Mucosa of stomach (tissue), 1 donor: ENCODE results near the gene REG1A.
A peak's percentile ranks its signal among the peaks of the same experiment; 100 is the strongest.

ENCODE experiments used
- H3K27me3 ChIP-seq: one replicate; pipeline ENCODE4 v1.7.0; 2013; ENCODE audit warnings: mild to moderate bottlenecking, low read length; ENCODE audit not compliant: control insufficient read depth, insufficient read depth
- H3K36me3 ChIP-seq: one replicate; pipeline ENCODE4 v1.7.0; 2013; ENCODE audit warnings: low read length; ENCODE audit not compliant: control insufficient read depth, insufficient read depth
- H3K4me1 ChIP-seq: one replicate; pipeline ENCODE4 v1.7.0; 2013; ENCODE audit warnings: mild to moderate bottlenecking, low read length; ENCODE audit not compliant: control insufficient read depth, insufficient read depth
- H3K4me3 ChIP-seq: one replicate; pipeline ENCODE4 v1.7.0; 2013; ENCODE audit warnings: low read length
- H3K9ac ChIP-seq: one replicate; pipeline ENCODE4 v1.7.0; 2013; ENCODE audit warnings: mild to moderate bottlenecking, low read length, moderate library complexity
- H3K9me3 ChIP-seq: one replicate; pipeline ENCODE4 v1.7.0; 2013; ENCODE audit warnings: mild to moderate bottlenecking, low read length, moderate library complexity; ENCODE audit not compliant: control insufficient read depth
- donor health status: Pancreatic carcinoma.

Gene REG1A, protein sequence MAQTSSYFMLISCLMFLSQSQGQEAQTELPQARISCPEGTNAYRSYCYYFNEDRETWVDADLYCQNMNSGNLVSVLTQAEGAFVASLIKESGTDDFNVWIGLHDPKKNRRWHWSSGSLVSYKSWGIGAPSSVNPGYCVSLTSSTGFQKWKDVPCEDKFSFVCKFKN

DNA sequence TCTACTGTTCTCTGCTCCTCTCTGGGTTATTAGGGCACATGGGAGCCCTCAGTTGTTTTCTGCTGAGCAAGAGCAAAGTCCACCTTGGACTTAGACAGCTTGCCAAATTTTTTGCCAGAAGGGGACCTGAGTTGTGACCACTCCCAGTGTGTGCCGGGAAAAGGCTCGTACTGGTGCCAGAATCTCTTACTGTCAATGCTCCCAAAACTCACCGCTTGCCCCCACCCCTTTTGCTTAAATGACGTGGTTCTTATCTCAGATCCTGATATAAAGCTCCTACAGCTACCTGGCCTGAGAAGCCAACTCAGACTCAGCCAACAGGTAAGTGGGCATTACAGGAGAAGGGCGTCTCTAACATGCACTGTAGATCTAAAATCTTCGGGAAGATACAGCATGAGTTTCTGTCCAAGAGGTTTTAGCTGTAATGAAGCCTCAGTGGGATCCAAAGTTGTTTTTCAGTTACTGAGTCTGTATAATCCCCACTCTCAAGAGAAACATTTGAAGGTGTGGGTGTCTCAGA is at the start of gene REG1A:
Gene REG1A, plus strand, starts transcription at position 295 of the 520 bp plus-strand sequence. CDS start 374 bp downstream, outside the sequence.
- no peaks in the 10 kb centered on the region for H3K36me3 ChIP-seq
- no peak within 1 kb of the TSS for H3K4me3 ChIP-seq
- peaks cover 7% of the 10 kb centered on the region for H3K4me1 ChIP-seq
- peak within 1 kb of the TSS; percentile 28 for H3K9ac ChIP-seq
- H3K9me3 ChIP-seq: no peaks in the 10 kb centered on the region
- H3K27me3 ChIP-seq: no peaks in the 10 kb centered on the region

DNA sequence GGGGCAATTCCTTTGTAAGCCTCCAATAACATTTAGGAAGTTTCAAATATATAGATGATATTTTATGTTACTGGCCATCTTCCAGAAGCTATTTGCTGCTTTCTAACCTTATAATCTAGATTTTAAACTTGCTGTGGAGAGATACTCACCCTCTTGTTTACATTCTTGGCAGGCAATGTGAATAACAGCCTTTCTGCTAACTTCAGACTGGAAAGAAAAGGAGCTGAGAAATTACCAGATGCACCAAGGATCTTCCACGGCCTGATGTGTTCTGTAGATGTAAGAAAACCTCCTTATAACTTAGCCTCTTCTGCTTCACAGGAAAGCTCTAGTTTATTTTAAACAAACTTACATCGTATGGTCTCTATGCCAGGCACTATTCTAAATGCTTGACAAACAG is 49.2 kb upstream of the REG1A start:
- no peak overlapping the region for H3K4me3 ChIP-seq
- H3K9ac ChIP-seq: no peak overlapping the region
- no peaks in the 10 kb centered on the region for H3K9me3 ChIP-seq

DNA sequence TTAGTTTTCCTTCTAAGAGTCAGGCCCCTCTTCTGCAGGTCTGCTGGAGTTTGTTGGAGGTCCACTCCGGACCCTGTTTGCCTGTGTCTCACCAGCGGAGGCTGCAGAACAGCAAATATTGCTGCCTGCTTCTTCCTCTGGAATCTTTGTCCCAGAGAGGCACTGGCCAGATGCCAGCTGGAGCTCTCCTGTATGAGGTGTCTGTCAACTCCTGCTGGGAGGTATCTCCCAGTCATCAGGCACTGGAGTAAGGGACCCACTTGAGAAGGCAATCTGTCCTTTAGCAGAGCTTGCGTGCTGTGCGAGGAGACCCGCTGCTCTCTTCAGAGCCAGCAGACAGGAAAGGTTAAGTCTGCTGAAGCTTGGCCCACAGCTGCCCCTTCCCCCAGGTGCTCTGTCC is 37.3 kb upstream of the REG1A start:
- Histone ChIP-seq H3K4me1 (no peaks in the 10 kb centered on the region), H3K36me3 (no peaks in the 10 kb centered on the region), H3K9ac (no peak overlapping the region), H3K27me3 (no peaks in the 10 kb centered on the region), H3K4me3 (no peak overlapping the region), H3K9me3 (no peaks in the 10 kb centered on the region)

More for the DNA sequence above, 49.2 kb upstream of the REG1A start:
- no peaks in the 10 kb centered on the region for H3K4me1 ChIP-seq
- no peaks in the 10 kb centered on the region for H3K27me3 ChIP-seq
- H3K36me3 ChIP-seq: no peaks in the 10 kb centered on the region

DNA sequence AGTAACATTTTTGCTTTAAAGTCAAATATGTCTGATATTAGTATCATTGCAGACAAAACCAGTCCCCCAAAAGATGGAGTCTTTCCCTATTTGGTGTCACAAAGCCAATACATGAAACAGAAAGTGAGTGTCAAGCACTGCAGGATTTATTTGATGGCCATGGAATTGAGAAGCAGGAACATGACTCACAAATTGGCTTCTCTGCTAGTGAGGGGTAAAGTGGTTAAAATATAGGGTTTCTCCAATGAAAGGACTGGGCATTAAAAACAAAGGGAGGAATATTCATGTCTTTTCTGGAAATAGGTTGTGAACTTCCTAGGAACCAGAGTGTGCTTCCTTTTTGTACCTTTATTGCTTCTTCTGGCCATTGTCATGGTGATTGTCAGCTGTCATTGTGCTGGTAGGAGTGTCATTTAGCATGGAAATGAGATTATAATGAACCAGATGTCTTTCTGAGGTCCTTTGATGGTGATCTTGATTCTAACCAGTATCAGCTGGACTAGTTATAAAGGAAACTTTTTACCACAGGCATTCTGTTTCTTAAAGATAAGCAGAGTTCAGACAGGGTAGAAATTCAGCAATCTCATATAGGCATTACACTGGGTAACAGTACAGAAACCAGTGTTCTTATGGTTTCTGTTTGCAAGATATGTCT is 36.6 kb upstream of the REG1A start:
- H3K9ac ChIP-seq: no peak overlapping the region
- no peaks in the 10 kb centered on the region for H3K9me3 ChIP-seq
- no peak overlapping the region for H3K4me3 ChIP-seq
- no peaks in the 10 kb centered on the region for H3K36me3 ChIP-seq
- H3K4me1 ChIP-seq: no peaks in the 10 kb centered on the region
- H3K27me3 ChIP-seq: no peaks in the 10 kb centered on the region

DNA sequence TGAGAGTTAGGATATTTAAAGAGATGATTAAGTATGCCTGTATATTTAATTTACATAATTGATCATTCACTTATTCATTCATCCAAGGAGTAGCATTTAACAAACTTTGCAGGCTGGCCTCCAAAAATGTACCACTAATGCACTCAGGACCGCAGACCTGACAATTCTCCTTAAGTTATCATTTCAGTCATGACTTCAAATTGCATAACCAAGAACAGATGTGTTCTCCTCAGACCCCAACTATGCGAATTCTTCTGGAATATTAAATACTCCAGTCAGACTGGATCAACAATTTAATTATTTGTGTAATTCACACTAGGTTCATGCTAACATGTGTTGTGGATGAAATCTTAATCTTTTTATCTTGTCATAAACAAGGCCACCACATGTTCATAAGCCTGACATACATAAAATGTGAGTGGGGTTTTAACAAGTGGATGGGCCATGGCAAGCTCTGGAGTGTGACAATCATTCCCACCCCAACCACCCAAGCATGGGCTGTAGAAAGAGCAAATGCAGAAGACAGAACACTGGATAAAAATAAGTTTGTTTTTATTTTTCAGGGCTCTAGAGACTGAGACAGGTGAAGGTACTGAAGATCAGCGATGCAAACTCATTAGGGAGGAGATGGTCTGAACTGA is 35.7 kb upstream of the REG1A start:
- Histone ChIP-seq H3K27me3 (no peaks in the 10 kb centered on the region), H3K9ac (no peak overlapping the region), H3K36me3 (no peaks in the 10 kb centered on the region), H3K4me3 (no peak overlapping the region), H3K4me1 (no peaks in the 10 kb centered on the region), H3K9me3 (no peaks in the 10 kb centered on the region)

DNA sequence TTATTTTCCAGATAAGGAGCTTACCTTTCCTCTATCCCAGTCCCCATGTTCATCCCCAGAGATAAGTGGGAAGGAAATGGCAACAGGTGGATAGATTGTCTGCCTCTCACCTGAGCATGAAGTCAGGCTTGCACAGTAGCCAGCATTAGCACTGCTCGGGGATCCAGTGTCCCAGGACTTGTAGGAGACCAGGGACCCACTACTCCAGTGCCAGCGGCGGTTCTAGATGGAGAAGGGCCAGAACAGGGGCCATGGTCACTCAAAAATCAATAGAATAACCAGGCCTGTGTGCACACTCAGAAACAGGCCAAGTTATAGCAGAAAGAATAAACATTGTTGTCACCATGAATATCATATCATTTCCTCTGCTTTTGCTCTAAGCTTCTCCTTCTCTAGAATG is 34.9 kb upstream of the REG1A start:
- Histone ChIP-seq H3K4me1 (no peaks in the 10 kb centered on the region), H3K27me3 (no peaks in the 10 kb centered on the region), H3K4me3 (no peak overlapping the region), H3K9me3 (no peaks in the 10 kb centered on the region), H3K9ac (no peak overlapping the region), H3K36me3 (no peaks in the 10 kb centered on the region)

DNA sequence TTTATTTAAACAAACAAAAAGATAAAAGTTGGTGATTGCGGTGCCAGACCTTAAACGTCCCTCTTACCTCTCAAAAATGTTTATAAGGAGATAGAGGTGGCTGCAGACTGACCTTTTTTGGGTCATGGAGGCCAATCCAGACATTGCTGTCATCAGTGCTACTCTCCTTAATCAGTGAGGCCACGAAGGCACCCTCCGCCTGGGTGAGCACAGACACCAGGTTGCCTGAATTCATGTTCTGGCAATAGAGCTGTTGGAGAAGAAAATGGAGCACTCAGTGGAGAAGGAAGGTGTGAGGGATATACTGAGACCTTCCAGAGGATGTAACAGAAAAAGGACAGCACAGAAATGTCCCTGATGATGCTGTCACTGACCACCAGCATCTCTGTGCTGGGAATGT is 34.0 kb upstream of the REG1A start:
- H3K36me3 ChIP-seq: no peaks in the 10 kb centered on the region
- no peaks in the 10 kb centered on the region for H3K27me3 ChIP-seq
- H3K4me3 ChIP-seq: no peak overlapping the region
- no peak overlapping the region for H3K9ac ChIP-seq
- no peaks in the 10 kb centered on the region for H3K9me3 ChIP-seq
- H3K4me1 ChIP-seq: no peaks in the 10 kb centered on the region

DNA sequence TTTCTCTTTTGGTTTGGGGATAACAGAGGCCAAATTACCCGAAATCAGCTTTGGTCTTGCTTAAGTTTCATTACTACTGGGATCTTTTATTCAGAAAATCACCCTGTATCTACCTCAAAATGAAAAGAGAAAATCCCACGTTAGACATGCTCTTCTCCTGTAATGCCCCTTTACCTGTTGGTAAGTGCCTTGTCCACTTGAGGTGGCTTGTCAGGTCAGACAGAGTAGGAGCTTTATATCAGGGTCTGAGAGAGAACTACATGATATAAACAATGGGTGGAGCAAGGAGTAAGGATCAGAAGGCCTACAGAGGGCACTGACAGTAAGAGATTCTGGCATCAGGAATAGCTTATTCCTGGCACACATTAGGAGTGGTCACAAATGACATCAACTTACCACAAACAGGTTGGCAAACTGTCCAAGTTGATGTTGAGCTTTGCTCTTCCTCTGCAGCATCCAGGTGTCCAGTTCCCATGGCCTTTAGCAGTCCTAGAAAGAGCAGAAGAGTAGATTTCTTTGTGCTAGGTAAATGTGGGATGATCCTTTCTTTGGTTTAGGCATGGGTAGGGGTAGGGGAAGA is 32.4 kb upstream of the REG1A start, which contains the start of gene REG1B:
Gene REG1B, minus strand, starts transcription at position 209 of the 580 bp plus-strand sequence. CDS start 381 bp downstream, outside the sequence.
- Histone ChIP-seq H3K4me1 (no peaks in the 10 kb centered on the region), H3K36me3 (no peaks in the 10 kb centered on the region), H3K9me3 (no peaks in the 10 kb centered on the region), H3K9ac (no peak within 1 kb of the TSS), H3K4me3 (no peak within 1 kb of the TSS), H3K27me3 (no peaks in the 10 kb centered on the region)

DNA sequence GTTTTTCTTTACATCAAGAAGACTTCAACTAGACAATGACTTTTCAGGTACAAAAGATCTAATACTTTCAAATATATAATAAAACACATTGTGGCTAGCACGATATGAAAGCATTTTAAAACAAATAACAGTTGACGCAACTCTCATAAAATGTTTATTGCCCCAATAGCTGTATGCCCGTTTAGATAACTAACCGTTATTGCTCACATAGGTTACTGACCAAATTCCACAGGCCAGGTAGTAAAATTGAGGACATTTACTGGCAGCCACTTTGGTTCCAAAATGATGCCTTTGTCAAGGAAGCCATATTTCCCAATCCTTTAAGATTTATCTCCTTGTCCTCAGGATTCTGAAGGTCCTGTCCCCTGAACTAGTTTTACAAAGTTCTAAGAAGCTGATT is 29.6 kb upstream of the REG1A start:
- no peaks in the 10 kb centered on the region for H3K27me3 ChIP-seq
- H3K4me3 ChIP-seq: no peak overlapping the region

DNA sequence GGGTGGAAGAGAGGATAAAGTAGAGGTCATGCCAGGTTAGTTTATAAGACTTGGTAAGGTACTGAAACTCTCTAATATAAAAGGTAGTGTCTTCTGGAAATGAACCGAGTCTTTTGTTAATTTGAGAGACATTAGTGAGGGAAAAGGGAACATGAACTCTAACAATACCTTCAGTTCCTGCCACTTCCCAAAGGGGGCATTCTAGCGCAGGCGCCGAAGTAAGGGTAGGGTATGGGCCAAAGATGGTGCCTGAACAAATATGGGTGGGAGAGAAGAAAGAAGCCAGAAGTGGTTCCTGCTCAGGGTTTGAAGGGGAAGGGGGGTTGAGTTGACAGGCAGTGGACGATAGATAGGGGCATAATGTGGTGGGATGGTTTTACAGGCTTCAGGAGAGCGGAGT is 22.4 kb upstream of the REG1A start:
- H3K4me3 ChIP-seq: no peak overlapping the region
- no peak overlapping the region for H3K9ac ChIP-seq
- H3K4me1 ChIP-seq: no peaks in the 10 kb centered on the region
- no peaks in the 10 kb centered on the region for H3K27me3 ChIP-seq
- no peaks in the 10 kb centered on the region for H3K9me3 ChIP-seq
- H3K36me3 ChIP-seq: no peaks in the 10 kb centered on the region

More for the DNA sequence above, 29.6 kb upstream of the REG1A start:
- Histone ChIP-seq H3K9me3 (no peaks in the 10 kb centered on the region), H3K36me3 (no peaks in the 10 kb centered on the region), H3K9ac (no peak overlapping the region), H3K4me1 (no peaks in the 10 kb centered on the region)

DNA sequence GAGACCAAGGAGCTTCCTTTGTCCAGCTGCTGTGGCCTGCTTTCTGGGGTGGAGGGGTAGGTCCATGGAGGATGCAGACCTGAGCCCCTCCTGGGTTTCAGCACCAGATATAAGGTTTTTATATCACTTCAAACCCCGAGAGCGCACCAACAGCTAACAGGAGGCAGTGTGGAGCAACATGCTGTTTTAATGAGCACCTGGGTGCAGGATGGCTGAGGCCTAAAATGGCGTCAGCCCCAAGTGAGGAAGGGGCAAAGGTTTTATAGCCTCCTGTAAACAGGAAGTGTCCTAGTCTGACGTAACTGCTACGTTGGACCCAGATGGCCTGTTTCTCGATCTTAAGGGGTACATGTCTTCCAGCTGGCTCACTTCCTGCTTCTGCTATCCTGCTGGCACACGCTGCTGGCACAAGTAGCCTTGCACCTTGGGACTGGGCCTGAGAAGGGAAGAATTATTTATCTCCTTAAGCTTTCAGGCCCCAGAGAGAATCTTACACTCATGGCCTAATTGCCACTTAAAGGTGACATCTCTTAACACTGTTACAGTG is 21.1 kb upstream of the REG1A start:
- H3K9ac ChIP-seq: no peak overlapping the region

DNA sequence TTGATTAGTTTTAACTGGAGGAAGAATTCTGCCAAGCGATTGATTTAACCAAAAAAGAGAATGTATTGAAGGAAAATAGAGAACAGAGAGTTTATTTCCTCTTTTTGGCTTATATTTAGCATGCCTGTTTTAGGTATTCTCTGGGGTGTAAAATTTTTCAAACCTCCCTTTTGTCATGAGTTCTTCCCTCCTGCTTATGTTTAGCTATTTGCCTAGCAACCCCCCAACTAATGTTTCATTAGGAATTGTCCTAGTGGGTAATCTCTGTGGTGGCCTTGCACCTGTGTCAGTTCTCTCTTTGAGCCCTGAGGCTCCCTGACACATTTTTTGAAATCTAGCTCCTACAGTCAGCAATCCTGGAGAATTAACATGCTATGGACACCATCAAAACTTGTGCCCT is 20.0 kb upstream of the REG1A start:
- no peak overlapping the region for H3K9ac ChIP-seq
- no peaks in the 10 kb centered on the region for H3K9me3 ChIP-seq
- H3K36me3 ChIP-seq: no peaks in the 10 kb centered on the region
- no peaks in the 10 kb centered on the region for H3K27me3 ChIP-seq
- no peak overlapping the region for H3K4me3 ChIP-seq
- no peaks in the 10 kb centered on the region for H3K4me1 ChIP-seq

More for the DNA sequence above, 21.1 kb upstream of the REG1A start:
- Histone ChIP-seq H3K9me3 (no peaks in the 10 kb centered on the region), H3K4me3 (no peak overlapping the region), H3K36me3 (no peaks in the 10 kb centered on the region), H3K4me1 (no peaks in the 10 kb centered on the region), H3K27me3 (no peaks in the 10 kb centered on the region)
